COLO829 (cell line): Measurements from ENCODE around the gene FAM117A.
"Not testable (repeated sequence)": the region's sequence is repeated elsewhere in the genome, so short reads cannot be mapped to it uniquely, and the experiment has no call there.

Experiments used
- DNase-seq: peaks from one replicate; pipeline ENCODE4 v3.0.0; 2012; ENCODE audit warnings: low spot score

Gene FAM117A

GRCh38 chr17:49762151-49762941 lies 1.6 kb downstream of the FAM117A start:
- DNase-seq: no peak

DNA sequence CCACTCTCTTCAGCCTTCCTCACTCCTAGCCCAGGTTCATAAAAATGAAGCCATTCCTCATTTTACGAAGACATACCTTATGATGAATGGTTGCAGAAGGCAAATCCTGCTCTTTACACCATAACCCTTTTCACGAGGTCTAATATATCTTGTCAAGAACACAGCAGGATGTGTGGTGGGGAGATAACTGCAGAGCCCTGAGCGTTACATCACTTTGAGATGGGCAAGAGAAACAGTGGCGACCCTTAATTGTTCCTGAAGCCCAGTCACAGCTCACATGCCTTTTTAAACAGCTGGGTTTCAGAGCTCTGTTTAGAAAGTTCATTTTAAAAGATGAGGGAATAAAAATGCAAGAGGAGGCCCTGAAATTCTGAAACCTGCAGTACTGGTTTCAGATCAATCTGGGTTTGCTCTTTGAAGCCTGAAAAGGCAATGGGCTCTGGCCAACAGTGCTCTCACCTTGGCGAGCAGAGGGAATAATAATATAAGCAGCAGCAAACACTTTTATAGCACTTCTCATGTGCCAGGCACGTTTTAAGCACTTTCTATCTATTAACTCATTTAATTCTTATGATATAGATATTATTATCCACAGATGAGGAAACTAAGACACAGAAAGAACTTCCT lies 2.9 kb downstream of the FAM117A start:
- no peak for DNase-seq

GRCh38 chr17:49760296-49760695 lies 3.6 kb downstream of the FAM117A start:
- DNase-seq: no peak

GRCh38 chr17:49759203-49759602 lies 4.7 kb downstream of the FAM117A start:
- no peak for DNase-seq

- DNase-seq: not testable (repeated sequence)
Measured at GRCh38 chr17:49758464-49759010, 5.4 kb downstream of the FAM117A start.

DNA sequence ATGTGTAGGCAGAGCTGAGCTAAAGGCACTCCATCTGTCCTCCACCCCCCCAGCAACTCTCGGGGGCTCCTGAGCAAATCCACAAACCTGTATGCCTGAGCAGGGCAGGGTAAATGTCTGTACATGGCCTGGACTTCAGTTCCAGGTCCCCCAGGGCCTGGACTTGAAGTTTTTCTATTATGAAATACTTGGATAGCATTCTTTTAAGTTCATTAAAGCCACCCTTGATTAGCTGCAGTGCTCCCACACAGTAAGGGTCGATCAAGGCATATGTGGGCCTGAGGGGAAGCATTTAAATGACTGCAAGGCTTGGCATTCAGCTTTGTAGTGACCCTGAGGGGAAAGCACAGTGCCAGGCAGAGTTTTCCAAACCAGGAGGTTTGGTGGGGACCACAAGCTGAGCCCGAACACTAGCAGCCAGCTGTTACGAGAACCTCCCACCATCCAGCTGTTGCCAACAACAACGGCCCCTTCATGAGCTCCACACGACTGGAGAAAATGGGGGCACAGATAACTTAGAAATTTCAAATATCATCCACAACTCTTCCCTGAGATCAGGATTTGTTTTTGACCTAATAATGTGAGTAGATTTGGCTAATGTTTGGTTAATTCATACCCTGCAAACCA lies 6.7 kb downstream of the FAM117A start:
- DNase-seq: no peak

GRCh38 chr17:49756323-49757150 lies 7.4 kb downstream of the FAM117A start:
- no peak for DNase-seq

- no peak for DNase-seq
Measured at GRCh38 chr17:49755663-49756283, 8.2 kb downstream of the FAM117A start.

DNA sequence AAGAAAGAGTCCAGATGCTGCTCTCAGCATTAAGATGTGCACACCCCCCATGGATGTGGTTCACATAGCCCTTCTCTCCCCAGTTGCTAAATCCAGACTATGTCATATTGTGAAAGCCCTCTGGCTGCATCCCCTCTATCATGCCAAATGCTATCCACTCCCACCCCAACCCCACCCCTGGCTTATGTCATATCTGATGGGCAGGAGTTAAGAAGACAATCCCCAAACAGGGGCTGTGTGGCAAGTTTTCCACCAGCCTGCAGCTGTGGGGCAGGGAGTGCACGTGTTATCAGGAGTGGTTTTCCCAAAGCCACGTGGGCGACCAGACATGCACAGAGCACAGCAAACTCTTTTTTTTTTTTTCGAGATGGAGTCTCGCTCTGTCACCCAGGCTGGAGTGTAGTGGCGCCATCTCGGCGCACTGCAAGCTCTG lies 10.0 kb downstream of the FAM117A start:
- no peak for DNase-seq

GRCh38 chr17:49752508-49752907 lies 11.4 kb downstream of the FAM117A start:
- no peak for DNase-seq

GRCh38 chr17:49749730-49750129 lies 14.2 kb downstream of the FAM117A start:
- no peak for DNase-seq

DNA sequence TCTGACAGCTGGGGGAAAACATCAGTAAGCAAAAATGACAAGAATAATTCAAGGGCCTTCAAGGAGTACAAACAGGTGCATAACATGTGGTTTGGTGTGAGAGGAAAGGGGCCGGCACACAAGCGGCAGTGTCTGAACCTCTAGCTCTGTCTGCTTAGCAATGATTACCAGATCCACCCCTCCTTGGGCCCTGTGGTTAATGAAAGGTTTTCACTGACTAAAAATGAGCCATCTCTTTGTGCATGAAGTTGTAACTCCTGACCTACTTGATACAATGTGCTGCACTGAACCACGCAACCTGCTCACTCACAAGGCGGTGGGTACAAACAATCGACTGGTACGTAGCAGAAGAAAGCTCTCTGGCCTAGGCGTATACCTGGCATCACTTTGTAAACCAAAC lies 15.1 kb downstream of the FAM117A start:
- no peak for DNase-seq

DNA sequence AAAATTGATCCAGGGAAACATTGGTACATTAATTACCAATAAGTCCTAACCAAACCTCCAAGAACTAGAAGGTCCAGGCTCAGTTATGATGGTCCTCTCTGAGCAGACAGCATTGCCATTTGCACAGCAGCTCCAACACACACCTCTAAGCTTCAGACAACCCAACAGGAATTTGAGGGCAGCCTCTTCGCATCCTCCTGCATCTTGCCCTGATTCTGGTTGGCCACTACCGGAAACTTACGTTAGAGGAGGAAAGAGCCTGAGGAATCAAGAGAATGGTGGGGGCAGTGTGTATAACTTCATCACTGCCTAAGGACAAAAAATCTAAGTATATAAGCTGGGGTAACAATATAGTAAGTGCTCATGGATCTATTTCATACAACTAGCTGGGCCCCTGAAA lies 15.7 kb downstream of the FAM117A start:
- DNase-seq: no peak

DNA sequence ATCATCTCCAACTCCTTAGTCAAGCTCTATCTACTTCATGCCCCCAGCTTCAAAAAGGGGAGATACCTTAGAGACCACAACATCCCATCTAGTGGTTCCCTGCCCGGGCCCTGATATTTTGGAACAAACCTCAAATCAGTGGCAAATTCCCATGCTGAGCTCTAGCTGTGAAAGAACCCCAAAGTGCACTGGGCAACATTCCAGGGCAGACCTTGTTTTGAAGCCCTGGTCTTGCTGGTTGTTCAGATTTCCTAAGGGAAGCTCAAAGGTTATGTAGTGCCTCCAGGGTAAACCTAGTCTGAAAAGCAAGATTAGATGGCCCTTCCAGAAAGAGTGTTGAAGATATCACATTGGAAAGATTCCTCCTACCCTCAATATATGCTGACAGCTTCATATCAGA lies 16.3 kb downstream of the FAM117A start:
- DNase-seq: no peak

DNA sequence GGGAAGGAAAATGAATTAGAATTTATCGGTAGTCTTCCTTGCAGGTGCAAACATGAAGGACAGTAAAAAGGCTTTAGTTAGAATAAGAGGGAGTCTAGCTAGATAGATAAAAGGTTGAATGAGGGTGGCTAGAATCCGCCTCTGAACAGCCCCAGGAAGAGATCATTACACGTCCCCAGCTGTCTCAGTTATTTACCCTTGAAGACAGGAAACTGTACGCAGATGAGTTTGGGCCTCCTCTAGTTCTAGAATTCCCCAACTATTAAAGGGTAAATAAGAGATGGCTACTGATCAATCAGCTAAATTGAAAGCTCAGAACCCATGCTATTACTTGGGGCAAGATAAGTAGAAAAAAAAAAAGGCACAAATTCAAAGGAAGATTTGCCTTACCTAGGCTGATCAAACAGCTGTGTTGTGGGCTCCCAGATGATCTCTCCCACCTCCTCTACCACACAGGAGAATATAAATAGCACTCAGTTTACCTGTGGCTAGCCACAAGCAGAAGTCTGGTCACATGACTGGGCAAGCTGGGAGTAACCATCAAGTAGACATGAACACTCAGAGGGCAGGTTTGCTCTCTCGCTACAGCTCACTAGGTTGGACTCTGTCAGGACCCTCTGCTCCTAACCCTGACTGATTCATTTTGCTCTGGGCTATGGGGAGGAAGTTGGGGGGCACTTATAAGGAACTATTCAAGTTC lies 17.0 kb downstream of the FAM117A start:
- DNase-seq: no peak

DNA sequence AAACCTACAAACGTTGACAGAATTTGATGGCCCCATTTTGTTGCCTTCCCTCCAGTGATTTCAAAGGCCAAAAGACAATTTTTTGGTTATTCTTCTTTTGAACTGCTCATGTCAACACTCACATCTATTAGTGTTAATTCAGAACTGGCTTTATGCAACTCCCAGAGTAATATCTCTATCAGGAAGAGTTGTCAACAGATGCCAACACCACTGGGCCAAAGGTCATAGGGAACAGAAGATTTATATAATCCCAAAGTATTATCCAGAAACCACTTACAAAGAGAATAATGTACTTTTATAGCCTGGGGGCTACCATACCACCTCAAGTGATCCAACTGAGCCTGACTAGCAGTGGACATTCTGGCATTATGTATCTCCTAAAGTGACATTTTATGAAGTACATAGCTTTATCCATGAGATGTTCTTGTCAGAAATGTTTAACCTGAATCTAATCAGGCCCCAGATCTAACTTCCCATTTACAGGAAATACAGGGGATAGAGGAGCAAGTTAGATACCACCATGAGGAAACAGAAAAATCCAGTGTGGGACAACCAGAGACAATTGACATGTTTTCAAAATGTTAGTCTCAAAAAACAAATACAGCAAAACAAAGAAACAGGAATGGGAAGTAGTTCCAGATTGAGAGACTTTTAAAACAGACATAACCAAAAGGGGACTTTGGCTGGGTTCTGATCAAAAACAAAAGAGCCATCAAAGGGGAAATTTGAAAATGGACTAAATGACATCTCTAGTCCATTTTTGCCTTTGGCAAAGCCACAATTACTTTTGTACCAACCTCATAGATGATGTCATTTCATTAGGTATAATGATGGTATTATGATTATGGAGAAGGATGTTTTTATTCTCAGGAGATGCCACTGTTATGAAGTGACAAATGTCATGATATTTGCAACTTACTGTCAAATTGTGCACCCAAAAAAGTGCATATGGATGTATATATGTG lies 18.5 kb downstream of the FAM117A start:
- DNase-seq: no peak

GRCh38 chr17:49742166-49742638 lies 21.7 kb downstream of the FAM117A start:
- DNase-seq: peak; percentile 62

GRCh38 chr17:49741692-49742076 lies 22.2 kb downstream of the FAM117A start:
- DNase-seq: no peak

DNA sequence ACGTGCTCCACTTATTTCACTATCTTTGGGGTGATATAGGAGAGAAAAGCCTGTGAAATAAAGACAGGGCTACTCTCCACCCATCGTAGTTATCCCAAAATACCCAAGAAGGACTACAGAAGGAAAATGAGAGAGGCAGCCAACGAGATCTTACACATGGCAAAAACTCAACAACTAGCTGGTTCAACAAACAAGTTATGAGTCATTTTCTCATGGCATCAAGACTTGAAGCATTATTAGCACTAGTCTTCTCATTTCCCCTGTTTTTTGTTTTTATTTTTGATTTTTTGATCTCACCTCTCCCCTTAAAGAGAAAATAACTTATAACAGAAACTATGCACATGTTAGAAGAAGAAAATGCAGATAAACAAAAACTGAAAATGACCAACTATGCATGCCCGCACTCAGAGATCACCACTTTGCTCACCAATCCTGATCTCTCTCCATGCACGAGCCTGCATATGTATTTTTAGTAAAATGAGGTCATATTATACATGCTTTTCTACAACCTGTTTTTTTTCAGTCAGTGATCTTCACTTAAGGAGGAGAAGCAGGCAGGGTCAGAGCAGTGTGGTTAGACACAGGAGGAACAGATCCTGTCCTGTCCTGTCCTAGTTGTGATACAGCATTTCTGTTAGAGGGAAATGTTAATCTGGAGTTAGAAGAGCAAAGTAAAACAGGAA lies 22.8 kb downstream of the FAM117A start:
- DNase-seq: no peak
